ENCODE measurements around the gene TULP4. TPM values are rescaled to one million over a fixed set of nuclear protein-coding genes. Genes with fewer than 3 reads are reported as not detected.

TULP4 gene
- total RNA-seq, 1 donor: 131 TPM

DNA sequence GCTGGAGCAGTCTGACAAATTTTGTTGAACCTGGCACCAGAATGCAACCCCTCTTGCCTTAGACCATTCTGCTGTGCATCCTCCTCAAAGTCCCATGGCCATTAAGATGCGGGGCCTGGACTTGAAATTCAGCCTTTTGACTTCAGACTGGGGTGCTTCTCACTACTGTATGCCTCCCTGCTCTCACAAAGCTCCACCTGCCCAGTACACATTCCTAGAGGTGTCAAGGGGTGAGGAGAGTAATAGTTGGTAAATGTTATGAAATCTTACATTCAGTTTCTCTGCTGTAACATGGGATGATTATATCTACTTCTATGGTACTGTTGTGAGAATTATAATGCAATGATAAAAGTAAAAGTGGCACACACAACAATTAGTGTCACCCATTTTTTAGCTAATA lies 70.8 kb downstream of the TULP4 start:
- DNase-seq (ENCODE audit: low read depth): no peak
- no peak overlapping the region for H3K4me3 ChIP-seq (ENCODE audit: low read depth, low read length)
- TF ChIP-seq, protein P1, sequence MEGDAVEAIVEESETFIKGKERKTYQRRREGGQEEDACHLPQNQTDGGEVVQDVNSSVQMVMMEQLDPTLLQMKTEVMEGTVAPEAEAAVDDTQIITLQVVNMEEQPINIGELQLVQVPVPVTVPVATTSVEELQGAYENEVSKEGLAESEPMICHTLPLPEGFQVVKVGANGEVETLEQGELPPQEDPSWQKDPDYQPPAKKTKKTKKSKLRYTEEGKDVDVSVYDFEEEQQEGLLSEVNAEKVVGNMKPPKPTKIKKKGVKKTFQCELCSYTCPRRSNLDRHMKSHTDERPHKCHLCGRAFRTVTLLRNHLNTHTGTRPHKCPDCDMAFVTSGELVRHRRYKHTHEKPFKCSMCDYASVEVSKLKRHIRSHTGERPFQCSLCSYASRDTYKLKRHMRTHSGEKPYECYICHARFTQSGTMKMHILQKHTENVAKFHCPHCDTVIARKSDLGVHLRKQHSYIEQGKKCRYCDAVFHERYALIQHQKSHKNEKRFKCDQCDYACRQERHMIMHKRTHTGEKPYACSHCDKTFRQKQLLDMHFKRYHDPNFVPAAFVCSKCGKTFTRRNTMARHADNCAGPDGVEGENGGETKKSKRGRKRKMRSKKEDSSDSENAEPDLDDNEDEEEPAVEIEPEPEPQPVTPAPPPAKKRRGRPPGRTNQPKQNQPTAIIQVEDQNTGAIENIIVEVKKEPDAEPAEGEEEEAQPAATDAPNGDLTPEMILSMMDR (IDR thresholded peaks at IDR 0.05; ENCODE audit: insufficient read depth, low read length): no peak

GRCh38 chr6:158383542-158383941 lies 71.3 kb downstream of the TULP4 start:
- TF ChIP-seq, protein P1 (IDR thresholded peaks at IDR 0.05; ENCODE audit: insufficient read depth, low read length): no peak
- no peak overlapping the region for H3K4me3 ChIP-seq (ENCODE audit: low read depth, low read length)
- no peak for DNase-seq (ENCODE audit: low read depth)

DNA sequence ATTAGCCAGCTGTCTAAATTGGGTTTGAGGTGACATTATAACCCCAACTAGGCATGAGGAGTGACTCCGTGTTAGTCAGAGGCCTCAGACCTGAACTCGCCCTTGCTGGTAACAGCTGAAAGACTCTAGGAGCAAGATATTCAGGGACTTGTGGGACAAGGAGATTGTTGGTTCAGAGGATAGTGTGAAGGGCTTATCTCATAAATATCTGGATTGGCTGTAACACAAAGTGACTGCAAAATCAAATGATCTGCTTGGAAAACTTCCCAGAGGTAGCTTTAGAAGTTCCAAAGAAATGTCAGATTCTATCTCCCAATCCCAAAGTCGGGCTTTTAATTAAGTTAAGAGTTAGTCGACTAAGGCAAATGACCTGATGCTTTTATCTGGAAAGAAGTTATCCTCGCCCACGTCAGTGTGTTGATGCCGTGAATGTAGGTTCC lies 72.4 kb downstream of the TULP4 start:
- TF ChIP-seq, protein P1 (IDR thresholded peaks at IDR 0.05; ENCODE audit: insufficient read depth, low read length): no peak
- no peak for DNase-seq (ENCODE audit: low read depth)
- no peak overlapping the region for H3K4me3 ChIP-seq (ENCODE audit: low read depth, low read length)

DNA sequence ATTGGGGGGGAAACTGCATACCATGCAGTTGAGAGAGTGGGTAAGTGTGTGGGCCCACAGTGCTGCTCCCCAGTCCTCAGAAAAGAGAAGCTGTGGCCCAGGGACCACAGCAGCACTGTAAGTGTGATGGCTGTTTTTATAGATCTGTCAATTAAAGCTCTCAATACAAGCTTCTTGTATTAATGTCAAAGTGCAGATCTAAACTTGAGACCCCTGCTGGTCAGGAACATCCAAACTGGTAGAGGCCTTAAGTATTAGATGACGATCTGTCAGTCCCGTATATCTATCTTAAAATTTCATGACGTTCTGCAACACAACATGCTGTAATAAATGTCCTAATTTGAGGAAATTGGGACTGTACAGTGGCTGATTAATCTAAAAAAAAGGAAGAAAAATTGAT lies 74.8 kb downstream of the TULP4 start:
- DNase-seq (ENCODE audit: low read depth): no peak
- no peak overlapping the region for H3K4me3 ChIP-seq (ENCODE audit: low read depth, low read length)
- TF ChIP-seq, protein P1 (IDR thresholded peaks at IDR 0.05; ENCODE audit: insufficient read depth, low read length): no peak

DNA sequence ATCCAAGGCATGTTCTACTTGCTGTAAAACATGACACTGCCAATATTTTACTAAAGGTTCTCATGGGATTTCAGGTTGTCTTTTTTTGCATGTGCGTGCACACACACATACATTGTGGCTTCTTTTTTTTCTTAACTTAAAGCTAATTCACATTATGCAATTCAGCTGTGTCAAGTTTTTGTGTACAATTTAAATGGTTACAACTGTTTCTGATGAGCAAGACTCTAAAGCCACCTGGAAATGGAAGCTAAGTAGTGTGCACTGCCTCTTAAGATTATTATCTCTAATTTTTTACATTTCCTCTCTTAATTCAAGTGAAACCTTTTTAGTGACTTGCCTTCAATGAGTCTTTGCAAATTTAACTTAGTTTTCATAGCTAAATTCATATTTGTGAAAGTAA lies 75.3 kb downstream of the TULP4 start:
- no peak overlapping the region for H3K4me3 ChIP-seq (ENCODE audit: low read depth, low read length)
- no peak for DNase-seq (ENCODE audit: low read depth)
- TF ChIP-seq, protein P1 (IDR thresholded peaks at IDR 0.05; ENCODE audit: insufficient read depth, low read length): no peak

DNA sequence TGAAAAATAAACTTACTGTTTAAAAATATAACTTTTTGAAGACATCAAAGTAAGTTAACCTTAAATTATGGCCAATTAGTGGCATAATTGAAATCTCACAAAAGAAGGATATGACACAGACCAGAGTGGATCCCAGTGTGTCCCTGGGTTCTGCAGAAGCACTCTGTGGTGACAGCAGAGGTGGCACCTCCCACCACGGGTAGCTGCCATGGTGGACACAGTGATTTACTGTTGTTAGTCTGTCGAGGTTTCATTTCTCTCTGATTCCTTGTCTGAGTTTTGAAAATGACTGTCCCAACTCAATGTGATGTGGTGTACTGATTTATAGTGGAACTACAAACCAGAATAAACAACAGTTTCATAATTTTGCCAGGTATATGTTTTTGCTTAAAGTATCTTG lies 76.5 kb downstream of the TULP4 start:
- H3K4me3 ChIP-seq (ENCODE audit: low read depth, low read length): no peak overlapping the region
- DNase-seq (ENCODE audit: low read depth): no peak
- TF ChIP-seq, protein P1 (IDR thresholded peaks at IDR 0.05; ENCODE audit: insufficient read depth, low read length): no peak

DNA sequence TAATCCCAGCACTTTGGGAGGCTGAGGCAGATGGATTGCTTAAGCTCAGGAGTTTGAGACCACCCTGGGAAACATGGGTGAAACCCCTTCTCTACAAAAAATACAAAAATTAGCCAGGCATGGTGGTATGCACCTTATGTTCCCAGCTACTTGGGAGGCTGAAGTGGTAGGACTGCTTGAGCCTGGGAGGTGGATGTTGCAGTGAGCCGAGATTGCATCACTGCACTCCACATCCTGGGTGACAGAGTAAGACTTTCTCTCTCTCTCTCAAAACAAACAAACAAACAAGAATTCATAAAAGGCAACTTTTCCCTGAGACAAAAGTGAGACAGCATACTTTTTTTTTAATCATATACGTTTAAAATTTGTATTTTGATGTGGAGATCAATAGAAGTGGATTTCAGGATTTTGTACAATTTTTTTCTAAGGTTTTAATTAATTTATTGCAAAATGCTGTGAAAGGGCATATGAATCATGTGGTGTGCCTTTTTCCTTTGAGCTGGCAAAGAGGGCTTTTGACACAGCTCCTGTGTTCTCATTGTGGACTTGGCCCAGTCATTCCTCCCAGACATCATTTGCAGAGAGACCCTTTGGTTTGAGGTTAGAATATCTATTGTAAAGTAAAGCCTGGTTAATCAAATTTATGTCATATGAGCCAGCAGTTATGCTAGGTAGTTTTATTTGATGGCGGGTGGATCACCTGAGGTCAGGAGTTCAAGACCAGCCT lies 77.1 kb downstream of the TULP4 start:
- DNase-seq (ENCODE audit: low read depth): no peak
- no peak overlapping the region for H3K4me3 ChIP-seq (ENCODE audit: low read depth, low read length)
- TF ChIP-seq, protein P1 (IDR thresholded peaks at IDR 0.05; ENCODE audit: insufficient read depth, low read length): no peak

Data from fibroblast of the aortic adventitia (primary cell).